Measurements from ENCODE around the gene CPXM2. TPM values are rescaled to one million over a fixed set of nuclear protein-coding genes. Genes with fewer than 3 reads are reported as not detected.

The CPXM2 gene
- total RNA-seq, 5 donors from 2014 or later (not counting 1 experiment from before 2014, with no cell fraction given): not detected

DNA sequence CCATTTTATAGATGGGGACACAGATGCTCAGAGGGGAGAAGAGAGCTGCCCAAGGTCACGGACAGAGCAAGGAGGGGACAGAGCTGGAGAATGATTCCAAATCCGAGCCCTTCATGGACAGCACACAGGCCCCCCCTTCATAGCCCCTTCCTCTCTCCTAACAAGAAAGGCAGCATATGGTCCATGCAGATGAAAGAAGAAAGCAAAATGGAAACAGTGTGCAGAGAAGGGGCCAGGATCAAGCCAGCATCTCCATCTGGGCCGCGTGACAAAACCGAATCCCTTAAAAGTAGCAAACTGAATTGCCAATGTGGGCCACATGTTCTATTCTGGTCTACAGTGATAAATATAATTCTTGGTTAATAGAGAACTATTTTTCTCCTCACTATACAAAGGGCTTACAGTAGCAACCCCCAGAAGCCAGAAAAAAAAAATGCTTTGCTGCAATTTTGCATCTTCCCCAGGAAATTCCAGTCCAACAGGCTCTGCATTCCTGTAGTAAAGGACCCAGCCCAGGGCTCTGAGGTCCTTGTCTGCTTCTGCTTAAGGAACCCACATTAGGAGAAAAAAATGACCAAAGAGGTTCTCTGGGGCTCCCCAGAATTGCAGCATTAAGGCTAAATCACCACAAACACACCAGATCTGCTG lies 7.8 kb downstream of the CPXM2 start:
- H3K9me3 Mint-ChIP-seq: no peaks in the 10 kb centered on the region
- ATAC-seq (replicated peaks in 1 of 4) (no peak), DNase-seq (no peak)
- Histone ChIP-seq H3K4me3 (ENCODE audit: control insufficient read depth in 1 of 2, extremely low read depth in 1 of 2, low read length in 1 of 2) (no peak overlapping the region), H3K4me1 (ENCODE audit: control insufficient read depth in 1 of 2, extremely low read depth in 1 of 2, insufficient read depth in 2 of 2, low read length in 2 of 2) (no peaks in the 10 kb centered on the region), H3K9me3 (no peaks in the 10 kb centered on the region), H3K36me3 (ENCODE audit: control insufficient read depth in 2 of 2, extremely low read depth in 1 of 2, insufficient read depth in 1 of 2, low read length in 1 of 2) (no peaks in the 10 kb centered on the region), H3K27me3 (replicated peaks in 1 of 2; ENCODE audit: control insufficient read depth in 2 of 2, extremely low read depth in 1 of 2, insufficient read depth in 2 of 2, low read length in 1 of 2) (peaks cover 0 to 11% of the 10 kb centered on the region in 2 experiments), H3K27ac (ENCODE audit: low read length) (no peak overlapping the region)
- no peak overlapping the region for H3K4me3 Mint-ChIP-seq
- no CpG with 5 or more reads among the region's 5 CpGs for WGBS (ENCODE audit: insufficient coverage)
- no peaks in the 10 kb centered on the region for H3K4me1 Mint-ChIP-seq
- H3K27me3 Mint-ChIP-seq: peaks cover 1 to 3% of the 10 kb centered on the region in 2 donors
- H3K27ac Mint-ChIP-seq: no peak overlapping the region
- POLR2A ChIA-PET: no interaction called here
- H3K36me3 Mint-ChIP-seq: no peaks in the 10 kb centered on the region
- CTCF ChIA-PET: no interaction called here

- H3K27ac ChIP-seq (ENCODE audit: low read length): no peak overlapping the region
- H3K4me3 Mint-ChIP-seq: no peak overlapping the region
- no peaks in the 10 kb centered on the region for H3K36me3 ChIP-seq (ENCODE audit: control insufficient read depth in 2 of 2, extremely low read depth in 1 of 2, insufficient read depth in 1 of 2, low read length in 1 of 2)
- H3K27me3 Mint-ChIP-seq: peaks cover 1 to 3% of the 10 kb centered on the region in 2 donors
- 74% methylated on average over 8 of the region's 10 CpGs for WGBS (ENCODE audit: insufficient coverage)
- no peaks in the 10 kb centered on the region for H3K4me1 Mint-ChIP-seq
- no peak overlapping the region for H3K27ac Mint-ChIP-seq
- ChIA-PET POLR2A (no interaction called here), CTCF (no interaction called here)
- ATAC-seq (replicated peaks in 1 of 4) (no peak), DNase-seq (no peak)
- H3K9me3 Mint-ChIP-seq: no peaks in the 10 kb centered on the region
- no peaks in the 10 kb centered on the region for H3K36me3 Mint-ChIP-seq
- no peak overlapping the region for H3K4me3 ChIP-seq (ENCODE audit: control insufficient read depth in 1 of 2, extremely low read depth in 1 of 2, low read length in 1 of 2)
- no peaks in the 10 kb centered on the region for H3K9me3 ChIP-seq
- no peaks in the 10 kb centered on the region for H3K4me1 ChIP-seq (ENCODE audit: control insufficient read depth in 1 of 2, extremely low read depth in 1 of 2, insufficient read depth in 2 of 2, low read length in 2 of 2)
- peaks cover 0 to 11% of the 10 kb centered on the region in 2 experiments for H3K27me3 ChIP-seq (replicated peaks in 1 of 2; ENCODE audit: control insufficient read depth in 2 of 2, extremely low read depth in 1 of 2, insufficient read depth in 2 of 2, low read length in 1 of 2)
Measured at GRCh38 chr10:123882681-123883445, 8.7 kb downstream of the CPXM2 start.

DNA sequence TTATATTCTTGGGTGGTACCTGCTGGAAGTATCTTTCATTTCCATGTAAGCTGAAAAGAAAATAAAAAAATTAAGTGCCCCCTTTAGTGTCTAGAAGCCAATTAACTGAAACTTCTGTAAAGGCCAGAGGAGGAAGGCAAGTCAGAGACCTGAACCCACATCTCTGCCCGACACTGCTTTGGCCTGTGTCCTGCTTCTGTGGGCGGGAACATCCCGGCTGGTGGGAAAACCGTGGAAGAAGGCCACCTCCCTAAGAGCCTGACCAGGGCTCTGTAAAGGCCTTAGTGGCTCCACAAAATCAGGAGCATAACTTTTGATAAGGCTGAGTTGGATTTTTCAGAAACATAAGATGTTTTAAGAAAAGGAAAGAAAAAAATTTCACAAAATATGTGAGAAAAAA lies 9.4 kb downstream of the CPXM2 start:
- DNase-seq: no peak
- no peak overlapping the region for H3K4me3 ChIP-seq (ENCODE audit: control insufficient read depth in 1 of 2, extremely low read depth in 1 of 2, low read length in 1 of 2)
- no peaks in the 10 kb centered on the region for H3K4me1 Mint-ChIP-seq
- POLR2A ChIA-PET: no interaction called here
- no peak for ATAC-seq (replicated peaks in 1 of 4)
- CTCF ChIA-PET: no interaction called here
- peaks cover 0 to 11% of the 10 kb centered on the region in 2 experiments for H3K27me3 ChIP-seq (replicated peaks in 1 of 2; ENCODE audit: control insufficient read depth in 2 of 2, extremely low read depth in 1 of 2, insufficient read depth in 2 of 2, low read length in 1 of 2)
- H3K27ac ChIP-seq (ENCODE audit: low read length): no peak overlapping the region
- H3K4me3 Mint-ChIP-seq: no peak overlapping the region
- H3K36me3 Mint-ChIP-seq: no peaks in the 10 kb centered on the region
- H3K9me3 ChIP-seq: no peaks in the 10 kb centered on the region
- no peaks in the 10 kb centered on the region for H3K36me3 ChIP-seq (ENCODE audit: control insufficient read depth in 2 of 2, extremely low read depth in 1 of 2, insufficient read depth in 1 of 2, low read length in 1 of 2)
- no peak overlapping the region for H3K27ac Mint-ChIP-seq
- no peaks in the 10 kb centered on the region for H3K4me1 ChIP-seq (ENCODE audit: control insufficient read depth in 1 of 2, extremely low read depth in 1 of 2, insufficient read depth in 2 of 2, low read length in 2 of 2)
- peaks cover 0 to 1% of the 10 kb centered on the region in 2 donors for H3K27me3 Mint-ChIP-seq
- no peaks in the 10 kb centered on the region for H3K9me3 Mint-ChIP-seq
- WGBS (ENCODE audit: insufficient coverage): no CpG with 5 or more reads among the region's 4 CpGs

DNA sequence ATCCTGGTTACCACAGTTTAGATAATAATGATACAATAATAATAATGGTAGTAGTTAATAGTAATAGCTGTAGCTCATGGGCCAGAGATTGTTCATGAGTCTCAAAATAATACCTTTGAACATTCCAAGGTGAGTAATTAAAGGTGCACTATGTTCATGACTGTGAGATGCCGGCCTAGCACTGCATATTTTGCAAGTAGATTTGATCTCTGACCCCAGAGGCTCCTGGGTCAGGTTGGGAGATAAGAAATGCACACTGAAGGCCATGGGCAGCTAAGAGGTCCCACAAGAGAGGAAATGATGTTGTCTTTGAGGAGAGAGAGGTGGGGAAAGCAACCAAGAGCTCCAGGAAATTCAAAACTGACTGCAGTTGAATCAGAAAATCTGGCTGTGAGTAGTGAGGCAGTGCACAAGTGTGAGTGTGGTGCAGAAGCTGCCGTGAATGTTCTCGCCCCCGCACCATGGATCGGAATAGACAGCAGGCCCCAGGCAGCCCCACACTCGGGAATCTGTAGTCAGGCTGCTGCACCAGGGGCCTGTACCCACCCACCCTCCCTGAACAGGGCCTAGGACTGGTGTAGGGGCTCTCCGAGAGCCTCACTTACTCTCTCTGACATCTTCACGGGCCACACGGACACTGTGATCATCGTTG lies 11.9 kb downstream of the CPXM2 start:
- no peaks in the 10 kb centered on the region for H3K9me3 Mint-ChIP-seq
- no peak overlapping the region for H3K4me3 Mint-ChIP-seq
- DNase-seq (no peak), ATAC-seq (replicated peaks in 1 of 4) (no peak)
- H3K4me3 ChIP-seq (ENCODE audit: control insufficient read depth in 1 of 2, extremely low read depth in 1 of 2, low read length in 1 of 2): no peak overlapping the region
- ChIA-PET POLR2A (no interaction called here), CTCF (no interaction called here)
- H3K4me1 ChIP-seq (ENCODE audit: control insufficient read depth in 1 of 2, extremely low read depth in 1 of 2, insufficient read depth in 2 of 2, low read length in 2 of 2): no peaks in the 10 kb centered on the region
- no peaks in the 10 kb centered on the region for H3K36me3 ChIP-seq (ENCODE audit: control insufficient read depth in 2 of 2, extremely low read depth in 1 of 2, insufficient read depth in 1 of 2, low read length in 1 of 2)
- H3K9me3 ChIP-seq: no peaks in the 10 kb centered on the region
- H3K4me1 Mint-ChIP-seq: no peaks in the 10 kb centered on the region
- H3K36me3 Mint-ChIP-seq: no peaks in the 10 kb centered on the region
- WGBS (ENCODE audit: insufficient coverage): 48% methylated on average over 2 of the region's 10 CpGs
- H3K27ac ChIP-seq (ENCODE audit: low read length): no peak overlapping the region
- no peak overlapping the region for H3K27ac Mint-ChIP-seq
- H3K27me3 Mint-ChIP-seq: no peaks in the 10 kb centered on the region
- H3K27me3 ChIP-seq (replicated peaks in 1 of 2; ENCODE audit: control insufficient read depth in 2 of 2, extremely low read depth in 1 of 2, insufficient read depth in 2 of 2, low read length in 1 of 2): peaks cover 0 to 11% of the 10 kb centered on the region in 2 experiments

DNA sequence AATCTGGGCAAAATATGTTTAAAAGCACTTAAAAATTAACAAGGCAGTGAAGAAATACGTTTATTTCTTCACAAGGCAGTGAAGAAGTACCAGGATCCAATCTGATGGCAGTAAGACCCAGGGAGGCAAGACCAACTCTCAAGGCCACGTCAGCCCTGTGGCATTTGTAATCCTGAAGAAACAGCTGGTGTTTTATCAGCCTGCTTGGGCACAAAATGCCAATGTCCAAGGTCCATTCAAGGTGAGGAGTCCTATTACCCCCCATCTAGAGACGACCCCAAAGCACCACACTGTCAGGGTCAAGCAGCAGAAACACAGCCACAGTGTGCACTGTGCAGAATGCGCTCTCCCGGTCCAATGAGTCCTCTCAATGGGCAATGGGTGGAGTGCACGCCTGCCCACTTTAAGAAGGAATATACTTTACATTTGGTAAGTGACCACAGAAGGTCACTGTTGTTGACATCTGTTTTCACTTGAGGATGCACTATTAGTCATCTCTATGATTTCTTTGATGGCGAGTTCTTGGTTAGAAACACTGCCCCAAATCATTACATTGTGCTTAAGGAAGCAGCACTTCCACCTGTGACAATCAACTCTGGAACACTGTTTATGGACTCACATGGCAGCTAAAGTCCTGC lies 12.8 kb downstream of the CPXM2 start:
- H3K4me1 ChIP-seq (ENCODE audit: control insufficient read depth in 1 of 2, extremely low read depth in 1 of 2, insufficient read depth in 2 of 2, low read length in 2 of 2): no peaks in the 10 kb centered on the region
- no peak overlapping the region for H3K4me3 Mint-ChIP-seq
- POLR2A ChIA-PET: no interaction called here
- CTCF ChIA-PET: interaction anchor here in 1 of 2 donors (0.7 kb wide), 2 partner anchors 24 to 276 kb away, joined by 4 to 6 read pairs; no protein-coding TSS in a partner anchor
- H3K27me3 Mint-ChIP-seq: no peaks in the 10 kb centered on the region
- WGBS (ENCODE audit: insufficient coverage): 70% methylated on average over 5 of the region's 7 CpGs
- ATAC-seq (replicated peaks in 1 of 4) (no peak), DNase-seq (no peak)
- H3K27ac ChIP-seq (ENCODE audit: low read length): no peak overlapping the region
- H3K4me1 Mint-ChIP-seq: no peaks in the 10 kb centered on the region
- peaks cover 0 to 11% of the 10 kb centered on the region in 2 experiments for H3K27me3 ChIP-seq (replicated peaks in 1 of 2; ENCODE audit: control insufficient read depth in 2 of 2, extremely low read depth in 1 of 2, insufficient read depth in 2 of 2, low read length in 1 of 2)
- H3K9me3 Mint-ChIP-seq: no peaks in the 10 kb centered on the region
- no peak overlapping the region for H3K4me3 ChIP-seq (ENCODE audit: control insufficient read depth in 1 of 2, extremely low read depth in 1 of 2, low read length in 1 of 2)
- H3K36me3 Mint-ChIP-seq: no peaks in the 10 kb centered on the region
- no peaks in the 10 kb centered on the region for H3K36me3 ChIP-seq (ENCODE audit: control insufficient read depth in 2 of 2, extremely low read depth in 1 of 2, insufficient read depth in 1 of 2, low read length in 1 of 2)
- H3K27ac Mint-ChIP-seq: no peak overlapping the region
- no peaks in the 10 kb centered on the region for H3K9me3 ChIP-seq

DNA sequence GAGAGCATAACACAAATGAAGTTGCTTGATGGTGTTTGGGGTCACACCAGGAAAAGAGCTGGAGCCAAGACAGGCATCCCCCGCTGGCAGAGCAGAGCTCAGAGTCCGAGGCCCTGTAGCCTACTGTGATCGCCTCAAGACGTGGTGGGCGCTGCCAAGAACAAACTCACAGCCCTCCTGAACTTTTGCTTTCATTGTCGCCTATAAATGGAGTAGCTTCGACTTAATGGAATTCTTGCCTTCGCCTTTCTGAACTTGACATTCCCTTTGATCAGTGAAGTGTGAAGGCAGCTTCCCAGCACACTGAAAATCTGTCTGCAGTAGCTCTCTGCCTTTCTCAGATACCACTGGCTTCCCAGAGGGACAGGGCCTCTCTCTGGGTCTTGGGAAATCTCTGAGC lies 21.3 kb downstream of the CPXM2 start:
- H3K4me1 Mint-ChIP-seq: no peaks in the 10 kb centered on the region
- H3K27me3 Mint-ChIP-seq: peaks cover 0 to 15% of the 10 kb centered on the region in 2 donors
- DNase-seq (no peak), ATAC-seq (replicated peaks in 1 of 4) (no peak)
- H3K27ac Mint-ChIP-seq: no peak overlapping the region
- no peak overlapping the region for H3K4me3 Mint-ChIP-seq
- H3K9me3 ChIP-seq: no peaks in the 10 kb centered on the region
- no peaks in the 10 kb centered on the region for H3K4me1 ChIP-seq (ENCODE audit: control insufficient read depth in 1 of 2, extremely low read depth in 1 of 2, insufficient read depth in 2 of 2, low read length in 2 of 2)
- 75% methylated on average over 3 of the region's 8 CpGs for WGBS (ENCODE audit: insufficient coverage)
- H3K27me3 ChIP-seq (replicated peaks in 1 of 2; ENCODE audit: control insufficient read depth in 2 of 2, extremely low read depth in 1 of 2, insufficient read depth in 2 of 2, low read length in 1 of 2): peaks cover 0 to 12% of the 10 kb centered on the region in 2 experiments
- no peaks in the 10 kb centered on the region for H3K36me3 Mint-ChIP-seq
- no peak overlapping the region for H3K4me3 ChIP-seq (ENCODE audit: control insufficient read depth in 1 of 2, extremely low read depth in 1 of 2, low read length in 1 of 2)
- no peak overlapping the region for H3K27ac ChIP-seq (ENCODE audit: low read length)
- ChIA-PET POLR2A (no interaction called here), CTCF (no interaction called here)
- no peaks in the 10 kb centered on the region for H3K36me3 ChIP-seq (ENCODE audit: control insufficient read depth in 2 of 2, extremely low read depth in 1 of 2, insufficient read depth in 1 of 2, low read length in 1 of 2)
- no peaks in the 10 kb centered on the region for H3K9me3 Mint-ChIP-seq

Measured in T-cell (primary cell).